Measurements from ENCODE around the gene DMD. TPM values are rescaled to one million over a fixed set of nuclear protein-coding genes. Genes with fewer than 3 reads are reported as not detected.

DMD gene
- total RNA-seq, 1 donor from 2014 or later = 9.7 TPM

DNA sequence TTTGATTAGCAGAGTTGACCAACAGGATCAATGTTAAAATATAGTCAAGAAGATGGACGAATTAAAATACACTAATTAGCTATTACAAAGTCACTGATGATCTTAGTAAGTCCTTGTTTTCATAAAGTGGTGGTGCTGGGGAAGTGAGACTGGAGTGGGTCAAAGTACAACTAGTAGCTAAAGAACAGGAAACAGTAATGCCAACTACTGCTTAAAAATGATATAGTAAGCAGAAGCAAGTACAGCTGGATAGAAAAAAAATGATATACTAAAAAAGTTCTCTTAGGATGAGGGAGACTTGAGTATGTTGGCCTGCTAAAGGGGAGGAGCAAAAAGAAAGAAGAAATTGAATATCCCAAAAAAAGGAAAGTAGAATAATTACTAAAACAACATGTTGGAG lies 1558.7 kb downstream of the DMD start:
- Mint-ChIP-seq H3K4me1 (no peaks in the 10 kb centered on the region), H3K4me3 (no peak overlapping the region), H3K27ac (ENCODE audit: unreplicated experiment) (no peak overlapping the region), H3K27me3 (ENCODE audit: low read depth) (no peaks in the 10 kb centered on the region), H3K9me3 (peaks cover 12% of the 10 kb centered on the region), H3K36me3 (ENCODE audit: low read depth) (peaks cover 4% of the 10 kb centered on the region)
- TF ChIP-seq CTCF (conservative IDR thresholded peaks at IDR 0.05) = no peak
- no peak for DNase-seq (ENCODE audit: low read depth, low spot score)

DNA sequence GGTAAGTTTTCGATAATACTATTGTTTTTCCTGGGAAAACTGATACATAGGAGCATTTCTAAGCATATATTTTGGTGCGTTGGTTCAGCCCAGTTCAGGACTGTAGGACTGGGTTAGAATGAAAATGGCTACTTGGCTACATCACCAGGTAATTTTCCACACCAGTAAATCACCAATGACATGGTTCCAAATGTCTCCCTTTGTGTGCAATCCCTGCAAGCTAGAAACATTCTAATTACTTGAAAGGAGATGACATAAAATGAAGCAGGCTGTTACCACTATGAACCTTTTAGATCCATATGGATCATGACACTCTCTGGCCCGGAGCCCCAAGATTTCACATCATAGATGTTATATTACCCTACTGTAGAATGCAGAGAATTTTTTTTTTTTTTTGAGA lies 1562.1 kb downstream of the DMD start:
- DNase-seq (ENCODE audit: low read depth, low spot score) = no peak
- H3K4me1 Mint-ChIP-seq = no peaks in the 10 kb centered on the region
- TF ChIP-seq CTCF (conservative IDR thresholded peaks at IDR 0.05) = no peak
- H3K36me3 Mint-ChIP-seq (ENCODE audit: low read depth) = no peaks in the 10 kb centered on the region
- no peak overlapping the region for H3K27ac Mint-ChIP-seq (ENCODE audit: unreplicated experiment)
- H3K27me3 Mint-ChIP-seq (ENCODE audit: low read depth) = no peaks in the 10 kb centered on the region
- peaks cover 6% of the 10 kb centered on the region for H3K9me3 Mint-ChIP-seq
- H3K4me3 Mint-ChIP-seq = no peak overlapping the region

GRCh38 chrX:31633349-31633748 lies 1578.0 kb downstream of the DMD start:
- peaks cover 12% of the 10 kb centered on the region for H3K4me1 Mint-ChIP-seq
- H3K27ac Mint-ChIP-seq (ENCODE audit: unreplicated experiment) = no peak overlapping the region
- no peak for DNase-seq (ENCODE audit: low read depth, low spot score)
- H3K27me3 Mint-ChIP-seq (ENCODE audit: low read depth) = no peaks in the 10 kb centered on the region
- no peaks in the 10 kb centered on the region for H3K36me3 Mint-ChIP-seq (ENCODE audit: low read depth)
- TF ChIP-seq CTCF (conservative IDR thresholded peaks at IDR 0.05) = no peak
- H3K9me3 Mint-ChIP-seq = no peaks in the 10 kb centered on the region
- H3K4me3 Mint-ChIP-seq = no peak overlapping the region

DNA sequence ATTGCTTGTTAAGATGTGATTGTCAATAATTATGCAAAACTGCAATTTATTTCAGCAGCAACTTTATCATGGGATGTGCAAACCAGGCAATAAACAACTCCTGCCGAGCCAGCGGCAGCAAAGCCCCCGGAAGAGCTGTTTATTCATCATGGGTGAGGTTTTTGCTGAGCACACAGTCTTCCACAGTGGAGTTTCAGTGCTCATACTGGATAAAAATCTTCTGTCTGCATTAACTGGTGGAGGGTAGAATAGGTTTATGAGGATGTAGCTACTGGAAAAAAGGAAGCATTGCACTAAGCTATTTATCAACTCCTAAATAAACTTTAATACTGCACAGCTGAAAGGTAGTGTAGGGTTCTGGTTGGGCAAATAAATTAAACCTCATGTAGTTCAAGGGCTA lies 1582.2 kb downstream of the DMD start:
- Mint-ChIP-seq H3K4me3 (no peak overlapping the region), H3K27ac (ENCODE audit: unreplicated experiment) (no peak overlapping the region), H3K36me3 (ENCODE audit: low read depth) (no peaks in the 10 kb centered on the region), H3K27me3 (ENCODE audit: low read depth) (no peaks in the 10 kb centered on the region), H3K4me1 (peaks cover 22% of the 10 kb centered on the region), H3K9me3 (no peaks in the 10 kb centered on the region)
- no peak for TF ChIP-seq CTCF (conservative IDR thresholded peaks at IDR 0.05)
- DNase-seq (ENCODE audit: low read depth, low spot score) = no peak

DNA sequence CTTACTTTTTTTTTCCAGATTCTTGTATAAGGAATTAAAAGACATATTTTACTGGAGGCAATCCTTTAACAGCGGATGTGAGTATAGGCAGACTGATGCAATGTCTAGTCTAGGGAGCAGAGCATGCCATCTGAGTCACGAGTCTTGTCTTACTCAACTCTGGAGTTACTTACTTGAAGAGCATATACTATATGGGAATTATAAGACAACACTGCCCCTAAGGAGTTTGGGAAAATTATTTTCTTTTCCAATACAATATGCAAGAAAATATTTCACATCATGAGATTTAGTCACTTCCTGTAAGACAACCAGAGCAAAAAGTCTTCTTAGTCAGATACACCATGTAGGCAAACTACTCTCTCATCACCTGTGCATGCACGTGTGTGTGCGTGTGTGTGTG lies 1602.2 kb downstream of the DMD start:
- H3K36me3 Mint-ChIP-seq (ENCODE audit: low read depth) = no peaks in the 10 kb centered on the region
- H3K9me3 Mint-ChIP-seq = peaks cover 13% of the 10 kb centered on the region
- TF ChIP-seq CTCF (conservative IDR thresholded peaks at IDR 0.05) = no peak
- no peak overlapping the region for H3K4me3 Mint-ChIP-seq
- H3K27me3 Mint-ChIP-seq (ENCODE audit: low read depth) = no peaks in the 10 kb centered on the region
- DNase-seq (ENCODE audit: low read depth, low spot score) = no peak
- no peaks in the 10 kb centered on the region for H3K4me1 Mint-ChIP-seq
- no peak overlapping the region for H3K27ac Mint-ChIP-seq (ENCODE audit: unreplicated experiment)

DNA sequence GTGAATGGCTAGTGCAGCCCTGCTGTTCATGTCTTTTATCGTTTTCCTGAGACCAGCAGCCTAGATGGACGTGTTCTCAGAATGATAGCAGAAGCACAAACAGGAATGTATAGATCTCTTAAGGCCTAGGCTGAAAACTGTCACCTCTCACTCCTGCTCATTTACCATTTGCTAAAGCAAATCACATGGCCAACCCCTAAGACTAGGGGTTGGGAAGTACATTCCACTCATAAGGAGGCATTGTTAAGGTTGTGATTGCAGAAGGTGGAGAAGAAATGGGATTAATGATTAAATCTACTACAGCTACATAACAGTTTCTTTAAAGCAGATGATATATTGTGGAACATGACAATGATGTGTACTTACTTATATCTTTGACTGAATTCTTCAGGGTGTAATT lies 1602.7 kb downstream of the DMD start:
- DNase-seq (ENCODE audit: low read depth, low spot score) = no peak
- no peak overlapping the region for H3K4me3 Mint-ChIP-seq
- peaks cover 13% of the 10 kb centered on the region for H3K9me3 Mint-ChIP-seq
- H3K4me1 Mint-ChIP-seq = no peaks in the 10 kb centered on the region
- H3K27me3 Mint-ChIP-seq (ENCODE audit: low read depth) = no peaks in the 10 kb centered on the region
- no peak overlapping the region for H3K27ac Mint-ChIP-seq (ENCODE audit: unreplicated experiment)
- no peaks in the 10 kb centered on the region for H3K36me3 Mint-ChIP-seq (ENCODE audit: low read depth)
- no peak for TF ChIP-seq CTCF (conservative IDR thresholded peaks at IDR 0.05)
